ENCODE data around the gene CACNA1E. TPM values are rescaled to one million over a fixed set of nuclear protein-coding genes. Genes with fewer than 3 reads are reported as not detected.
A peak's percentile ranks its signal among the peaks of the same experiment; 100 is the strongest.

The CACNA1E gene
- total and polyA plus RNA-seq, 2 experiments from 2014 or later = 1.1 to 1.7 TPM

DNA sequence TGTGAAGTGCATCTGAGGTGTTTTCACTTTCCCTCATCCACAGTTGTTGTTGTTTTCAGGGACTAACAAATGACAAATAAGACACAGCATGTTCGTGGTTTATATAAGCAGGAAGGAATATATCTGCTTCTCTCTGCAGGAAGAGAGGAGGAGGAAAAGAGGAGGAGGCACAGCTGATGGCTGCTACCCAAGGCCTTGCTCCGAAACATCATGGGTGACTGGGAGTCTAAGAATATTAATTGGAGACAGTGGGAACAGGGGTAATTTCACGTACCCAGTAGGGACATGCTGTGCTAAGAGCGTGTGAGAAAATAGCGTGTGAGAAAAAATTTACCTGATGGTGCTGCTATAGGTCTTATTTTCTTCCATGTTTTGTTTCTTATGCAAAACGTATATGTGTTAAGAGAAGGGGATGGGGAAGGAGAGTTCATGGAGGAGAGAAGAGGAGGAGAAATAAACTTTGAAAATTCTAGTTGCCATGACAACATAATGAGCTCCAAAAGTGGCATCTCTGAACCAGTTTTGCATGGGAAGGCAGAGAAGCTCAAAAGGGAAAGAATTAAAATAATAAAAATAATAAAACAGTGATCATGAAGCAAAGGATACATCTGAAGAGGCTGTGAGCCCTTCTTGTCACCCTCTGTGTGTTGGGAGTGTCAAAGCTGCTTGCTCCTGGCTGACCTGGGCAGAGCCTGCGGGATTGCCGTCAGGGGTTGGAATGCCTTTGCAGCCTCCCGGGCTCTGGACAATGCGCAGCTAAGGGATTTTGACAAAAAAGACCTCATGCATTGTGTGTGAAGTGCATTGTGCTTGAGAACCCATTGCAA is 192.0 kb downstream of the CACNA1E start:
- Histone ChIP-seq H3K79me2 (no peaks in the 10 kb centered on the region), H3K4me3 (no peak overlapping the region), H3K4me1 (ENCODE audit: insufficient read depth) (no peaks in the 10 kb centered on the region), H3K9me3 (ENCODE audit: low read depth) (no peaks in the 10 kb centered on the region), H3K27ac (no peak overlapping the region), H2AFZ (no peak overlapping the region), H3K27me3 (peaks cover 11% of the 10 kb centered on the region), H4K20me1 (ENCODE audit: insufficient read depth, poor library complexity, severe bottlenecking) (no peaks in the 10 kb centered on the region), H3K36me3 (replicated peaks; ENCODE audit: insufficient read depth, low read depth) (no peaks in the 10 kb centered on the region), H3K9me2 (replicated peaks; ENCODE audit: insufficient read depth) (no peaks in the 10 kb centered on the region), H3K4me2 (no peak overlapping the region)
- WGBS (ENCODE audit: low lambda C conversion rate, missing lambda C conversion rate) = 81% methylated on average over 10 of the region's 10 CpGs
- no peak for DNase-seq (ENCODE audit: low spot score)
- TF ChIP-seq, protein P1, sequence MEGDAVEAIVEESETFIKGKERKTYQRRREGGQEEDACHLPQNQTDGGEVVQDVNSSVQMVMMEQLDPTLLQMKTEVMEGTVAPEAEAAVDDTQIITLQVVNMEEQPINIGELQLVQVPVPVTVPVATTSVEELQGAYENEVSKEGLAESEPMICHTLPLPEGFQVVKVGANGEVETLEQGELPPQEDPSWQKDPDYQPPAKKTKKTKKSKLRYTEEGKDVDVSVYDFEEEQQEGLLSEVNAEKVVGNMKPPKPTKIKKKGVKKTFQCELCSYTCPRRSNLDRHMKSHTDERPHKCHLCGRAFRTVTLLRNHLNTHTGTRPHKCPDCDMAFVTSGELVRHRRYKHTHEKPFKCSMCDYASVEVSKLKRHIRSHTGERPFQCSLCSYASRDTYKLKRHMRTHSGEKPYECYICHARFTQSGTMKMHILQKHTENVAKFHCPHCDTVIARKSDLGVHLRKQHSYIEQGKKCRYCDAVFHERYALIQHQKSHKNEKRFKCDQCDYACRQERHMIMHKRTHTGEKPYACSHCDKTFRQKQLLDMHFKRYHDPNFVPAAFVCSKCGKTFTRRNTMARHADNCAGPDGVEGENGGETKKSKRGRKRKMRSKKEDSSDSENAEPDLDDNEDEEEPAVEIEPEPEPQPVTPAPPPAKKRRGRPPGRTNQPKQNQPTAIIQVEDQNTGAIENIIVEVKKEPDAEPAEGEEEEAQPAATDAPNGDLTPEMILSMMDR (IDR thresholded peaks at IDR 0.05; ENCODE audit: poor library complexity) = no peak

GRCh38 chr1:181675918-181676190 is 192.5 kb downstream of the CACNA1E start:
- no peaks in the 10 kb centered on the region for H3K36me3 ChIP-seq (replicated peaks; ENCODE audit: insufficient read depth, low read depth)
- H3K4me3 ChIP-seq = no peak overlapping the region
- H3K27me3 ChIP-seq = peaks cover 11% of the 10 kb centered on the region
- no peak for DNase-seq (ENCODE audit: low spot score)
- no peaks in the 10 kb centered on the region for H3K9me3 ChIP-seq (ENCODE audit: low read depth)
- H4K20me1 ChIP-seq (ENCODE audit: insufficient read depth, poor library complexity, severe bottlenecking) = no peaks in the 10 kb centered on the region
- H3K4me2 ChIP-seq = no peak overlapping the region
- H3K27ac ChIP-seq = no peak overlapping the region
- WGBS (ENCODE audit: low lambda C conversion rate, missing lambda C conversion rate) = 60% methylated on average over 4 of the region's 5 CpGs
- no peaks in the 10 kb centered on the region for H3K9me2 ChIP-seq (replicated peaks; ENCODE audit: insufficient read depth)
- no peak for TF ChIP-seq EZH2 (IDR thresholded peaks at IDR 0.05; ENCODE audit: borderline replicate concordance)
- TF ChIP-seq, protein P1 (IDR thresholded peaks at IDR 0.05; ENCODE audit: poor library complexity) = no peak
- no peak for TF ChIP-seq EZH2phosphoT487 (IDR thresholded peaks at IDR 0.05; ENCODE audit: low read depth, severe bottlenecking, unreplicated experiment)
- no peaks in the 10 kb centered on the region for H3K4me1 ChIP-seq (ENCODE audit: insufficient read depth)
- no peak overlapping the region for H2AFZ ChIP-seq
- H3K79me2 ChIP-seq = no peaks in the 10 kb centered on the region

DNA sequence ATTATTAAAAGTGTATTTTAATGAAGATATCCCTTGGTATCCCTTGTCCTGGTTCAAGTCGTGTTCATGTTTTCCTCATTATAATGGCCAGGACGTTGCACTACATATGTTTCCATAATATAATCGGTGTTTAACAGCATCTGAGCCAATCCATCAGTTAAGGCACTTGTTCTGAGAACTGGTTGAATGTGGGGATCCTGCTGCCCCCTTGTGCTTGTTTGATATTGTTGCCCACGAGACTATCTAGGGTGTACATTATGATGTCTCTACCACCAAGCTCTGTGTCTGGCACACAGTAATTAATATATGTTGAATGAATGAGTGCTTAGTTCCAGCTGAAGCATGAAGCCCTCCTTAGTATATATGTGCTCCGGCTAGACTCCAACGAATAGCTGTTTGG is 193.0 kb downstream of the CACNA1E start:
- DNase-seq (ENCODE audit: low spot score) = peak; percentile 54
- H3K4me2 ChIP-seq = no peak overlapping the region
- no peak overlapping the region for H3K4me3 ChIP-seq
- no peak for TF ChIP-seq EZH2 (IDR thresholded peaks at IDR 0.05; ENCODE audit: borderline replicate concordance)
- TF ChIP-seq, protein P1 (IDR thresholded peaks at IDR 0.05; ENCODE audit: poor library complexity) = peak; percentile 48
- TF ChIP-seq EZH2phosphoT487 (IDR thresholded peaks at IDR 0.05; ENCODE audit: low read depth, severe bottlenecking, unreplicated experiment) = no peak
- H3K9me2 ChIP-seq (replicated peaks; ENCODE audit: insufficient read depth) = no peaks in the 10 kb centered on the region
- 45% methylated on average over 6 of the region's 6 CpGs for WGBS (ENCODE audit: low lambda C conversion rate, missing lambda C conversion rate)
- H2AFZ ChIP-seq = no peak overlapping the region
- H3K4me1 ChIP-seq (ENCODE audit: insufficient read depth) = no peaks in the 10 kb centered on the region
- H3K9me3 ChIP-seq (ENCODE audit: low read depth) = no peaks in the 10 kb centered on the region
- no peaks in the 10 kb centered on the region for H4K20me1 ChIP-seq (ENCODE audit: insufficient read depth, poor library complexity, severe bottlenecking)
- no peaks in the 10 kb centered on the region for H3K79me2 ChIP-seq
- peaks cover 11% of the 10 kb centered on the region for H3K27me3 ChIP-seq
- no peaks in the 10 kb centered on the region for H3K36me3 ChIP-seq (replicated peaks; ENCODE audit: insufficient read depth, low read depth)
- H3K27ac ChIP-seq = no peak overlapping the region

All from hepatocyte (in vitro differentiated cells).